Ishikawa (cell line): ENCODE results near the gene GALNT10.

Experiments
- CEBPB ChIP-seq: IDR thresholded peaks from 2 replicates; pipeline ENCODE4 v1.6.1; 2012
- CREB1 ChIP-seq: IDR thresholded peaks from 2 replicates; pipeline ENCODE4 v1.6.1; 2012; ENCODE audit warnings: low read depth
- YY1 ChIP-seq: IDR thresholded peaks from 2 replicates; pipeline ENCODE4 v1.6.1; 2012; ENCODE audit warnings: low read depth

- TF ChIP-seq CEBPB (0 out of 2 replicates have a peak, but pooled peaks have one; percentile 18), YY1 (no peak), CREB1 (no peak)
These were observed 120.8 kb downstream of the GALNT10 start for GRCh38 chr5:154311362-154311761.
